ENCODE data around the gene RADX.
A peak's percentile ranks its signal among the peaks of the same experiment; 100 is the strongest.

RADX gene

GRCh38 chrX:106672527-106672926, 60.7 kb downstream of the RADX start:
- DNase-seq (ENCODE audit: low read depth) = peak; percentile 95
- no peak overlapping the region for H3K4me3 ChIP-seq (ENCODE audit: low read length)
- TF ChIP-seq CTCF (IDR thresholded peaks at IDR 0.05; ENCODE audit: insufficient read depth, low read depth, low read length, missing control alignments) = no peak

DNA sequence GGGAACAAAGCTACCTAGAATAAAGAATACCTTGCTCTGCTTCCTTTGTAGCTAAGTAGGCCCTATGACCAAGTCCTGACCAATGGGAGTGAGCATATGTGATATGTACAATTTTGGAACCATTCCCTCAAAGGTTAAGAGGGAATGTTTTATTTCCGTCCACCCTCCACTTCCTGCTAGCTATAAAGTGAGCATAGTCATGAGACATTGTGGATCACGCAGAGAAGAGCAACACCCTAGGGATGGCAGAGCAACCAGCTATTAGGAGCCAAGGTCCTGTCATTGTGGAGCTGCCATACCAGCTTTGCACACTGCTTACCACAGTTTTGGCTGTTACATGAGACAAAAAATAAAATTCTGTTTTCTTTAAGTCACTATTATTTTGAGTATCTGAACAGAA, 68.9 kb downstream of the RADX start:
- TF ChIP-seq CTCF (IDR thresholded peaks at IDR 0.05; ENCODE audit: insufficient read depth, low read depth, low read length, missing control alignments) = no peak

GRCh38 chrX:106684207-106684606, 72.4 kb downstream of the RADX start:
- no peak overlapping the region for H3K4me3 ChIP-seq (ENCODE audit: low read length)
- peak; percentile 74 for DNase-seq (ENCODE audit: low read depth)
- no peak for TF ChIP-seq CTCF (IDR thresholded peaks at IDR 0.05; ENCODE audit: insufficient read depth, low read depth, low read length, missing control alignments)

More for the DNA sequence above, 68.9 kb downstream of the RADX start:
- no peak for DNase-seq (ENCODE audit: low read depth)
- H3K4me3 ChIP-seq (ENCODE audit: low read length) = no peak overlapping the region

GRCh38 chrX:106692425-106693065, 80.8 kb downstream of the RADX start:
- H3K4me3 ChIP-seq (ENCODE audit: low read length) = no peak overlapping the region
- TF ChIP-seq CTCF (IDR thresholded peaks at IDR 0.05; ENCODE audit: insufficient read depth, low read depth, low read length, missing control alignments) = no peak
- DNase-seq (ENCODE audit: low read depth) = no peak

- no peak for TF ChIP-seq CTCF (IDR thresholded peaks at IDR 0.05; ENCODE audit: insufficient read depth, low read depth, low read length, missing control alignments)
- no peak for DNase-seq (ENCODE audit: low read depth)
- H3K4me3 ChIP-seq (ENCODE audit: low read length) = no peak overlapping the region
These were observed 84.7 kb downstream of the RADX start for GRCh38 chrX:106696502-106696901.

DNA sequence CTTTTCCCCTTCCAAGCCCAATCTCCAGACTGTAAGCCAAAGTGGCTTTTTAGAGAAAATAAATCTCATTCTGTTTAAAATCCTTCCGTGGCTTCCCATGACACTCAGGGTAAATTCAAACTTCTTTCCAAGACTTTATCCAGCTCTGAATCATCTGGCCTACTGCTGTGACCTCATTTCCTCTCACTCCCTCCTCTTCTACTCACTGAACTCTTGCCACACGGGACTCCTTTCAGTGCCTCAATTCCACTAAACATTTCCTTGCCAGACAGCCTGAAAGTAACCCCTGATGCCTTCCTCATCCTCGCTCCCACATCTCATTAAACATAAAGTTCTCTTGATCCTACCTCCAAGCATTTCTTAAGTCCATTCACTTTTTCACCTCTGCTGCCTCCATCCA, 86.9 kb downstream of the RADX start:
- TF ChIP-seq CTCF (IDR thresholded peaks at IDR 0.05; ENCODE audit: insufficient read depth, low read depth, low read length, missing control alignments) = no peak
- H3K4me3 ChIP-seq (ENCODE audit: low read length) = no peak overlapping the region
- peak; percentile 43 for DNase-seq (ENCODE audit: low read depth)

- DNase-seq (ENCODE audit: low read depth) = peak; percentile 60
- H3K4me3 ChIP-seq (ENCODE audit: low read length) = no peak overlapping the region
These were observed 90.9 kb downstream of the RADX start for GRCh38 chrX:106702636-106703035.

More at GRCh38 chrX:106702636-106703035, 90.9 kb downstream of the RADX start:
- TF ChIP-seq CTCF (IDR thresholded peaks at IDR 0.05; ENCODE audit: insufficient read depth, low read depth, low read length, missing control alignments) = no peak

Measured in epithelial cell of esophagus (primary cell).